GF-D8 (cell line): ENCODE measurements around the gene C9orf57.
A peak's percentile ranks its signal among the peaks of the same experiment; 100 is the strongest.
"Not testable (repeated sequence)": the region's sequence is repeated elsewhere in the genome, so short reads cannot be mapped to it uniquely, and the experiment has no call there.

Experiments used
- DNase-seq: peaks from one replicate; lab custom pipeline; 2025; lab: John Stamatoyannopoulos, UW

Gene C9orf57, protein sequence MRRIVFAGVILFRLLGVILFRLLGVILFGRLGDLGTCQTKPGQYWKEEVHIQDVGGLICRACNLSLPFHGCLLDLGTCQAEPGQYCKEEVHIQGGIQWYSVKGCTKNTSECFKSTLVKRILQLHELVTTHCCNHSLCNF

DNA sequence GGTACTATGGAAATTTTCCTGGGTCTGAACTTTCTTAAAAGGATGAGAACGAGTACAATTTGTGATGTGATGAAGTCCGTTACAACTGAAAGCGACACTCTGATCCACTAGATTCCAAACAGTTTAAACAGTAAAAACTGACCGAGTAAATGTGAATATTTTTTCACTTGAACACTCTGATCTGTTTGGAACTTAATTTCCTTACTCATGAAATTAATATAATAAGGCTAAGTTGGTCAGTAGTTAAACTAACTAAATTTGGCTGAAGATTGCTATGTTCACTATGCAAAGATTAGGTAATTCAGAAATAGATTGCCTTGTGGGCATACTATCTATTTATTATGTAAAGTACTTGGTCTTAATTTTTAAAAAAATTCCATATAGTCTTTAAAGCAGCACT, at the start of gene C9orf57:
TSS of gene C9orf57 (minus strand) at position 101 of the 400 bp plus-strand sequence. CDS start 1,282 bp downstream, outside the sequence.
- DNase-seq = no peak

DNA sequence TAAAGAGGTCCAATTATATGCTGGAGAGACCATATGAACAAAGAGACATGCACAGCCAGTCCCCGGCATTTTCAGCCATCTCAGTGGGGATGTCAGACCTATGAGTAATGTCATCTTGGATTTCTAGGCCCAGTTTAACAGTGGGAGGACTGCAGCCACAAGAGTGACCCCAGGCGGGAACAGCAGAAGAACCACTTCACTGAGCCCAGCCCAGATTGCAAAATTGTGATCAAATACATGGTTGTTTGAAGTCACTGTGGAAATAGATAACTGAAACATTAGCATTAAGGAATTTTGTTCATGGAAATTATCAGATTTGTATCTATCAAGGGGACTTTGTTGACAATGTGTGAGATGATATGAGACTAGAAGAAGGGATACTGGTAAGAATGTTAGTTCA, 42.1 kb upstream of the C9orf57 start:
- no peak for DNase-seq

DNA sequence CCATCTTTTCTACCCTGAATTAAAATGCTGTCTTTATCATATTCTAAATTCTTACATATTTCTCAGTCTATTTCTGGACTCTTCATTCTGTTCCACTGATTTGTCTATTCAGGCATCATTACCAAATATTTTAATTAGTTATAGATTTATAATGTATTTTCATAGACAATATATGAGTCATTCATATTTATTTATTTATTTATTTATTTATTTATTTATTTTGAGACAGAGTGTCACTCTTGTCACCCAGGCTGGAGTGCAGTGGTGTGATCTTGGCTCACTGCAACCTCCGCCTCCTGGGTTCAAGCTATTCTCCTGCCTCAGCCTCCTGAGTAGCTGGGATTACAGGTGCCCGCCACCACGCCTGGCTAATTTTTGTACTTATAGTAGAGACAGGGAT, 35.1 kb upstream of the C9orf57 start:
- not testable (repeated sequence) for DNase-seq

DNA sequence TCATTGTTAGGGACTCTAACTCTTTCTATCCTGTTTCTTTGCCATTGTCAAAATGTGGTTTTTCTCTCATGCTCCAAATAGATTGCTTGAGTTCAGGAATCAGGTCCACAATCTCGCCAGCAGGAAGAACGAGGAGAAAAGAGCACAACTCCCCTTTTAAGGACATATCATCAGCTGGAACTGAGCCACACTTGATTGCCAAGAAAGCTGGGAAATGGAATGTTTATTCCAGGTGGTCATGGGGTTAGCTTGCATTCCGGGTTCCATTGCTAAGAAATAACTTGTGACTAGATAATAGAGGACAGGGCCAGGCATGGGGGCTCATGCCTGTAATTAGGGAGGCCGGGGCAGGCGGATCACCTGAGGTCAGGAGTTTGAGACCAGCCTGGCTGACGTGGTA, 32.4 kb upstream of the C9orf57 start:
- no peak for DNase-seq

DNA sequence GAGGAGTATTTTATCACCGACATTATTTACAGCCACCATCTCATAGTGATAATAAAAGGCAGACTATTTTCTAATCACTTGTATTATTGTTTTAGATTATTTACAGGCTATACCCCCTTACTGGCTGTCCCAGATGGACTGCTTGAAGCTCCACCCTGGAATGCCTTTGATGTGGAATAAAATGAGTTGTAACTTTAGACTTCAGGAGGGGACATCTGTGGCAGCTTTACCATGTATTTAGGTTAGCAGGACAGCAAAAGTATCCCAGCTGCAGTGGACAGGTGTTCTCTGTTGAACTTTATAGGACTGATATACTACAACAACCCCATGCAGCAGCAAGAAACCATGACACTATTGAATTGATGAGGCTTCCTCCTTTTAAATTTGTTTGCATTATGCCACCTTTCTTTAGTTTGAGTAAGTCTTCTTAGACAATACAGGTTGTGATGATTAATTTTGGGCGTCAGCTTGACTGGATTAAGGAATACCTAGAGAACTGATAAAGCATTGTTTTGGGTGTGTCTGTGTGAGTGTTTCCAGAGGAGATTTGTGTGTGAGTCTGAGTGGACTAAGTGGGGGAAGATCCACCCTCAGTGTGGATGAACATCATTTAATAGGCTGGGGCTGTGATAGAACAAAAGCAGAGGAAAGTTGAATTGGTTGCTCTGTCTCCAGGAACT, 29.2 kb upstream of the C9orf57 start:
- no peak for DNase-seq

DNA sequence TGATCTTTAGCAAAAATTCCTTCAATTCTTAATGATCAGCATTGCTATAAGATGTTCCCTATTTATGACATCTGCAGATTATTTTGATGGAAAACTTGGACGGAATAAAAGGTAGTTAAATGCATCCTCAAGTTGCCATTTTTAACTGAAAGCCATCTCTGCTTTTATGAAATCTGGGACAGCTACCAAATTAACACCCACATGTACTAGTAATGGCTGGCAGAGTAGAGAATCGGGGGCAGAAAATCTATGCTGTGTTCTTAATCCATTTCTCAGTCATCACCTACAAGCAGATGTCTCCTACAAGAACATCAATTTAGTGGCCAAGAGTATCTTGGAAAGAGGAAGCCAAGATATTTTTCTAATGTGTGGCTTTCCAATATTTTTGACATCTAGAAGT, 22.1 kb upstream of the C9orf57 start:
- DNase-seq = no peak

DNA sequence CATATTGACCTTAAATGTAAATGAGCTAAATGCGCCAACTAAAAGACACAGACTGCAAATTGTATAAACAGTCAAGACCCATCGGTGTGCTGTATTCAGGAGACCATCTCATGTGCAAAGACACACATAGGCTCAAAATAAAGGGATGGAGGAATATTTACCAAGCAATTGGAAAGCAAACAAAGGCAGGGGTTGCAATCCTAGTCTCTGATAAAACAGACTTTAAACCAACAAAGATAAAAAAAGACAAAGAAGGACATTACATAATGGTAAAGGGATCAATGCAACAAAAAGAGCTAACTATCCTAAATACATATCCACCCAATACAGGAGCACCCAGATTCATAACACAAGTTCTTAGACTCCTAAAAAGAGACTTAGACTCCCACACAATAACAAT, 14.3 kb upstream of the C9orf57 start:
- not testable (repeated sequence) for DNase-seq

DNA sequence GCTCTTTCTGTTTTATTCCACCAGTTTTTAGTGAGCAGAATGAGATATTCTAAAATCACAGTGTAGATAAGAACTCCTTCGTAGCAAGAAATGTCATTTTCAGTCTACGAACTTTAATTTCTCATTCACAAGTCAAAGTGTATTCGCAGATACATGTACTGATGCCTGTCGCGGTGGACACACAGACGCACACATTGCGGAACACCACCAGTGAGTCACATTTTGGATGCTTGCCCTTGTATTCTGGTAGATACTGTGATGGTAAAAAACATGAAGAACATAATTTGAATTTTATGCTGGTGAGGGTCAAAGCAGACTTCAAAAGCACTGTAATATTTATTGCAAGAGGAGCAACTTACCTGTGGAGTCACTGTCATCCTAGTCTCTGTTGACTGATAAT, 4.7 kb upstream of the C9orf57 start:
- no peak for DNase-seq

DNA sequence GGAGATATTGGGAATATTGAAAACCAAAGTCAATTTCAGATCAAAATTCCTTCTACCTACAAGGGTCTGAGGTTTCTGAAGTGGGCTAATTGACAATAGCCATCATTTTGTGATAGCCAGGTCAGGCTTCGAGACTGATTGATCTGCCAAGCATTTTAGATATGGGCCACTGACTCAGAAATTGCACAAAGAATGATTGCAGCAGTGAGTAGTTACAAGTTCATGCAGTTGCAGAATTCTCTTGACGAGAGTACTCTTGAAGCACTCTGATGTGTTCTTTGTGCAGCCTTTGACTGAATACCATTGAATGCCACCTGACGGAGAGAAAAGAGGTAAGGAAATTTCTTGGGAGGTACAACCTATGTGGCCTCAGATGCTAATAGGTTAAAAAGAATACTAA, 8.3 kb downstream of the C9orf57 start:
- no peak for DNase-seq

DNA sequence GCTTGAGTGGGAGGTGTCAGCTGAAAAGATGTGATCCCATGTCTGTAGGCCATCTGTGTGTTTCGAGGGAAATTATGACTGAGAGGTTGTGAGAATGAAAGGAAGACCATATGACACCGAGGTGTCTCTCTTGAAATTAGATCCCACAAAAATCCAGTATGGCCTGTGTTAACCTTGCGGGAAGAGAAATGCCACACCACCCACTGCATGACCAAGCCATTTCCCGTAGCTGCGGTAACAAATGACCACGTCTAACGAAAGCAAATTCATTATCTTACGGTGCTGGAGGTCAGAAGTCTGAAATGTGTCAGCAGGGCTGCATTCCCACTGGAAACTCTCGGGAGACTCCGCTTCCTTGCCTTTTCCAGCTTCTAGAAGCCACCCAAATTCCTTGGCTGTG, 11.6 kb downstream of the C9orf57 start:
- no peak for DNase-seq

DNA sequence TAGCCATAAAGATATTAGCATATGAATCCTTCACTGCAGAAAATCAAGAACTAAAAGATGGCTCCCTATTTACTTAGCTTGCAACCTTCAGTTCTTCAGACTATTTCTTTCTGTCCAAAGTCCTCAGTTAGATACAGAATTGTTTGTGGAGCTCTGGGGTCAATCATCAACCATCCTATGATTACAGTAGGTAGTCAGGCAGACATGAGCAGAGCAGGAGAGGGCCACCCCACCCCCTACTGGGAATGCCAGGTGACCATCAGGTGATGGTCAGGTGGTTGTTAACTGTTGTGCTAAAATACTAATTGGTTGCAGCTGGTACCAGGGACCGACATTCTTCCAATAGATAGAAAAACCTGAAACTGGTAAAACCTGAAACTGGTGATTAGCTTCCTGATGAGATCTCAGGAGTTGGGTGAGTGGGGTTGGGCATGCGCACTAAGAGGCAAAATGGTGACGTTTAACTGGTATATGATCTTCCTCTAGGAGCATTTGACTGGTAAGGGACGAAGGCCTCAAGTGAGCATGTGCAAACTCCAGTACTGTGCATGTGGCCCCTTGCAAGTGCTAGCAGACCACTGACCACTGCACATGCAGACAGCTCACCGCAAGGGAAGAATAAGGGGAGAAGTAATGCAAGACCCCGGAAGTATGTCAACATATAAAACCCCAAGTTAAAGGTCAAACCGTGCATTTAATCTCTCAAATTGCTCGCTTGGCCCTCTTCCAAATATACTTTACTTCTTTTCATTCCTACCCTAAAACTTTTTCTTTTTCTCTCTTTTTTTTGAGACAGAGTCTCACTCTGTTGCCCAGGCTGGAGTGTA, 13.6 kb downstream of the C9orf57 start:
- no peak for DNase-seq

DNA sequence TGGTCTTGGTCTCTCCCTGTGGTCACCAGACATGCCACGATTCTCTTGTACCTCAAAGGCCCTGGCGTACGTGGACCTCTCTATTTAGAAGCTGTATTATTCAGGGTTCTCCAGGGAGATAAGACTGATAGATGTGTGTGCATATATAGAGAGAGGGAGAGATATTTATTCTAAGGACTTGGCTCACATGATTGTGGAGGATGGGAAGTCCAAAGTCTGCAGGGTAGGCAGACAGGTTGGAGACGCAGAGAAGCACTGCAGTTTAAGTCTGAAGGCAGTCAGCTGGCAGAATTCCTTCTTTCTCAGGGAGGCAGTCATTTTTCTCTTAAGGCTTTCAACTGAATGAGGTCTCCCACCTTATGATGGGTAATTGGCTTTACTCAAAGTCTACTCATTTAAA, 16.3 kb downstream of the C9orf57 start:
- DNase-seq = no peak

DNA sequence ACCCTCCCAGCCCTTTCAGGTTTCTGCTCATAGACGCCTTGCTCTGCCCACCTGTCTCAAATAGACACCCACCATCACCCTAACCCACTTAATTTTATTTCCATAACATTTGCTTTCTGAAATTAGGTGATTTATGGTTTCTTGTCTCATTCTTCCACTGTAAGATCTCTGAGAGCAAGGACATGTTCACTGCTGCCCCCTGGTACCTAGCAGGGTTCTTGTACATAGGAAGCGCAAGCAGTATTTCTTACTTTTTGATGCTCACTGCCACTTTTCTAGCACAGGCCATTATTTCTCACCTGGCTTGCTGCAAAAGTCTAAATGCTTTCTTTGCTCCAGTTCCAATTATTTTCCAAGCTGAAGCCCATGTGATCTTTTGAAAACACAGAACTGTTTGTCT, 16.8 kb downstream of the C9orf57 start:
- DNase-seq = no peak

DNA sequence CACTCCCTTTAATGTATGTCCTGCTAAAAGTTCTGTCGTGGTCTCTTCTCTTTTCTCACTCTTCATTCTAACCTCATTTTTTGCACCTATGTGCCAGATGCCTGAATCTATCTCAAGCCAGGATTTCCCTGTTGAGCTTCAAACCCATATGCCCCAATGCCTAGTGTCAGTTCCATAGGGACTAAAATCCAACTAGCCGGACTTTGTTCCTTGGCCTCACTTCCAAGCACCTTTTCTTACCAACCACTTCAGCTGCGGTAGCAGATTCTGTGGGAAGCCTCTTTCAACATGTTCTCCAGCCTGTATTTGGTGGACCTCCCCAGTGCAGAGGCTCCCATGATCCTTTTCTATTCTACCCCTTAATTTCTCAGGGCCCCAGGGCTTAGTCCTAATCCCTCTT, 17.5 kb downstream of the C9orf57 start:
- DNase-seq = no peak

DNA sequence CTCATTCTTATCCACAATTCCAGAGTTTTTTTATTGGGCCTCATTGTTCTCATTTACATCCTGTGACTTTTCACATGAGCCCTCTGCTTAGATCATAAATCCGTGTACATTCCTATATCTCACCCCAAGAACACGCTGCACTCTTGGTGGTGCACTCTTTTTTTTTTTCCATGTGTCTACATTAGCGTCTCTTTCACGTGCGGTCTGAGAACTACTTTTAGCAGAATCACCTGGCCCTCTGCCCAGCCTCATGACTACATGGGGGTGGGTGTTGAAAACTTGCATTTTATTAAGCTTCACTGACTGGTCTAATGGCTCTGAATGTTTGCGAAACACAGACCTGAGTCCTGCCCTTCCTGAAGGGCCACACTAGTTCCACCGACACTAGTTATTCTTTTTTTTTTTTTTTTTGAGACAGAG, 18.6 kb downstream of the C9orf57 start:
- peak; percentile 37 for DNase-seq

DNA sequence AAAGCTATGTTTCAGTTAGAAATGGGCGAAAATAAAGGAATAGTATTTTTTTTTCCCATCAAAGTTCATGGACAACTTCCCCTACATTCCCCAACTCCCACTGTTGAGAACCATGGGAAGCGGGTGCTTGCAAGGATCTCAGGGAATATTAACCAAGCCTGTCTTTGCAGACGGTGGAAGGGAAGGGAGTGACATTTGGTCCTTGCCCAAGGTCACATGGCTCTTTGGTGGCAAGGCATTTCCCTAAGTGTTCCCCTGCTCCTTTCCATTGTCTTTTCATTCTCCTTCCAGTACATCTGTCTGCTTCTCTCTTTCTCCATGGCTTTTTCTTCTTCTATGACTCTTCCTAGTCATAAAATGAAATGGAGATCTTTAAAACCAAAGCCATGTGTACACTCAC, 19.0 kb downstream of the C9orf57 start:
- no peak for DNase-seq

DNA sequence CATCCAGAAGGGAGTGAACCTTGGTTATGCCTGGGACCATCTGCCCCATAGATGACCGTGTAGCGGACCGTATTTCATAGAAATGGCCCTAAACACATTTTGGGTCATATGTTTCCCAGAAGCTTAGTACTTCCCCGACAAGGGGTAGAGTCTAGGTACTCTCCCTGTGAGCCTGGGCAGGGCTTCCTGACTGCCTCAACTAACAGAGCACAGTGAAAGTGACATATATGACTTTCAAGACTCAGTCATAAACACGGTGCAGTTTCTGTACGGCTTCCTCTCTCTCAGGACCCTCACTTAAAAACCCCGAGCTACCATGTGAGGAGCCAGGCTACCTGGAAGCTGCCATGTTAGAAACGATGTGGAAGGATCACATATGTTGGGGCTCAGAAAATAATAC, 20.9 kb downstream of the C9orf57 start:
- DNase-seq = no peak

DNA sequence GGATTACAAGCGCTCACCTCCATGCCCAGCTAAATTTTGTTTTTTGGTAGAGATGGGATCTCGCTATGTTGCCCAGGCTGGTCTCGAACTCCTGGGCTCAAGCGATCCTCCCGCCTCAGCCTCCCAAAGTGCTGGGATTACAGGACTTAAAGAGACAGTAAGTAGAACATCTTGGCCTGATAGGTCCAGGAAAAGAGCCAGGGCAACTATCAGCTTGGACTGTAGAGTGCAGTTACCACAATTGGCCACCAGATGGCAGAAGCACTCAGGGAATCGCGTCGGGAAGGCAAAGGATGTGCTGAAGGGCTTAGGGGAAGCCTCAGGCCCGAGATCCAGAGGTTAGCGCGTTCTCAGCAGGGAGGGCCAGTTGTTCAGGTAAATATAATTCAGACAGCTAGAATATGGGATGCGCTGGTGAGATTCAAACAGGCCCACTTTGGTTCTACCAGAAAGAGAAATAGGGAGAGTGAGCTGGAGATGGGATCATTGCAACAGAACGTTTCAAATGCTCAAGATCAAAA, 21.5 kb downstream of the C9orf57 start:
- peak; percentile 1 for DNase-seq

DNA sequence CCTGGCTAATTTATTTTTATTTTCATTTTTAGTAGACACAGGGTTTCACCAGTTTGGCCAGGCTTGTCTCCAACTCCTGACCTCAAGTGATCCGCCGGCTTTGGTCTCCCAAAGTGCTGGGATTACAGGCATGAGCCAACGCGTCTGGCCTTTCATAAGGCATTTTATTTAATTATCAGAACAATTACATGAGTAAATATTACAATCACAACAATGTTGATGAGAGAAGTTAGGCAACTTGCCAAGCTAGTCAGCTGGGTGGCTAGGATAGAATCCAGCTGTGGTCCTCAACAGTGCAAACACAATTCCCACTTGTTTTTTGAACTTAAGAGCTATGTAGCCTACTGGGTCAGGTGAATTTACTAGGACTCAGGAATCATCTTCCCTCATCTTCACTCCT, 22.0 kb downstream of the C9orf57 start:
- DNase-seq = no peak

DNA sequence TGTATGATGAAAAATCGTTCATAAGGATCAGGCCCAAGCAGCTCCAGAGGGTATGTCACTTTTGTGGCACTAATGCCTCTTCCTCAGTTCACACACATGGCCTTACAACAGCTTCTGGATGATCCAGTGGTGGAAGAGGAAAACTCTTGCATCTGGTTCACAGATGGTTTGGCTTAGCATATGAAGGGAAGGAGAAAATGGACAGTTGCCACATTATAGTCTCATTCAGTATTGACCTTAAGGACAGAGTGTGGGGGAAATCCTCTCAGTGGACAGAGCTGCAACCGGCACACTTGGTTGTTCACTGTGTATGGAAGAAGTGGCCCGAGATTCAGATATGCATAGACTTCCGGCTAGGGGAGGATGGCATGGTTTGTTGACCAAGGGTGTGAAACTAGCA, 22.8 kb downstream of the C9orf57 start:
- DNase-seq = no peak

DNA sequence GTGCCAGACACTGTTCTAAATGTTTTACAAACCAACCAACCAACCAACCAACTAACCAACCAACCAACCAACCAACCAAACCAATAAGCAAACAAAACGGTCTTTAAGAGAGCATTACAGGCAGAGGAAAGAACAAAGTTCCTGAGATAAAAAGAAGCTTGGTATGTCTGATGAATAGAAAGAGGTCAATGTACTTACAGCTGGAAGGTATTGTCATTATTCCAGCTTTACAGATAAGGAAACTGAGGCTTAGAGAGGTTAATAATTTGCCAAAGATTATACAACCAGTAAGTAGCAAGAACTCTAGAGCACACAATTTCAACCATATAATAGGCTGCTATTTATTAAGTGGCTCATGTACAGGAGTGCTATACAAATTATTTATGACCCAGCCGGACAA, 29.6 kb downstream of the C9orf57 start:
- DNase-seq = no peak

DNA sequence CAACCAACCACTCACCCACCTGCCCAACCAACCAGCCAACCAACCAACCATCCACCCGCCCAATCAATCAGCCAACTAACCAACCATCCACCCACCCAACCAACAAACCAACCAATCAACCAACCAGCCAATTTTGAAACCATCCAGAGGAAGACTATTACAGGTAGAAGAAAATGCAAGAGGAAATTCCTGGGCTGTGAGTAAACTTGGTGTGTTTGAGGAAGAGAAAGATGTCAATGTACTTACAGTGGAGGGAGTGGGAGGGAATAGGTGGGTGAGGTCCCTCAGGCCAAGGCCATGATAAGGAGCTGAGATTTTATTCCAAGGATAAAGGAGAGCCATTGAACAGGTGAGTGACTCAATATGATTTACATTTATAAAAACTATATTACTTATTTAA, 30.4 kb downstream of the C9orf57 start:
- DNase-seq = no peak

DNA sequence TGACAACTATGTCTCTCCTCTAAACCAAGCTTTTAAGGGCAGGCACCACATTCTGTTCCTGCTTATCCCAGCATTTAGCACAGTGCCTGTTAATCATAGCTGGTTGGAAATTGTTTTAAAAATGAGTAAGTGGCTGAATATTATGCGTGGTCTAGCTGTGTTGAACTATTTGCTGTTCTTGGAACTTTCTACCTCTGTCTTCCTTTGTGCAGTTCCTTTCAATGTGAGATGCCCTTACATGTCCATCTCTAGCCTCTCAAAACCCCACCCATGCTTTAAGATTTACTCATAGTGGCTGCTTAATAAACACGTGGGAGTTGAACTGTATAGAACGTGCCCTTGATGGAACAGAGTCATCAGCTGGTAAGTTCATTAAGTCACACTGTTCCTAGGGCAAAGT, 34.5 kb downstream of the C9orf57 start:
- no peak for DNase-seq
